IMR-90 (cell line): ENCODE measurements around the gene ECT2. TPM values are rescaled to one million over a fixed set of nuclear protein-coding genes. Genes with fewer than 3 reads are reported as not detected.
A peak's percentile ranks its signal among the peaks of the same experiment; 100 is the strongest.
"Not testable (repeated sequence)": the region's sequence is repeated elsewhere in the genome, so short reads cannot be mapped to it uniquely, and the experiment has no call there.

Experiments used
- ATAC-seq: fragments of 200-7000 bp; cut with Tn5 transposase; 2 replicates; pipeline ENCODE4 v1.9.1; 2020; ENCODE audit warnings: low read depth, mild to moderate bottlenecking, moderate library complexity
- BruUV-seq: library from RNA; stranded (reverse); fragments of 400-500 nt; replicated peaks from 2 replicates; lab custom pipeline; 2021; lab: Mats Ljungman, UMichigan
- CTCF ChIA-PET: fragments of 300-600 bp; formaldehyde crosslinking; extraction: SDS; loops from one replicate; lab custom pipeline; 2021; ENCODE audit warnings: antibody characterized with exemption; lab: Yijun Ruan, JAX
- POLR2A ChIA-PET: fragments of 300-600 bp; sonication (Branson Sonifier 250); formaldehyde crosslinking; loops from one replicate; lab custom pipeline; 2022; ENCODE audit warnings: antibody characterized with exemption; ENCODE audit not compliant: unreplicated experiment; lab: Charles Lee
- DNase-seq: peaks from one replicate; pipeline ENCODE4 v3.0.0; 2013
- H2AFZ ChIP-seq: replicated peaks from 2 replicates; pipeline ENCODE3; 2013; ENCODE audit warnings: low read length, mild to moderate bottlenecking; ENCODE audit not compliant: poor library complexity
- H2AK5ac ChIP-seq: 2 replicates; pipeline ENCODE4 v1.6.1; 2013; ENCODE audit warnings: low read depth, low read length, inconsistent platforms
- H2AK9ac ChIP-seq: replicated peaks from 2 replicates; pipeline ENCODE3; 2013; ENCODE audit warnings: mild to moderate bottlenecking, low read depth, low read length, moderate library complexity; ENCODE audit not compliant: poor library complexity
- H2BK120ac ChIP-seq: 2 replicates; pipeline ENCODE4 v1.6.1; 2013; ENCODE audit warnings: low read depth, low read length, inconsistent platforms
- H2BK15ac ChIP-seq: 3 replicates; pipeline ENCODE4 v1.6.1; 2013; ENCODE audit warnings: low read depth, low read length, inconsistent platforms
- H2BK20ac ChIP-seq: 2 replicates; pipeline ENCODE4 v1.6.1; 2013; ENCODE audit warnings: low read depth, mild to moderate bottlenecking, inconsistent platforms, low read length, moderate library complexity
- H2BK5ac ChIP-seq: 2 replicates; pipeline ENCODE4 v1.6.1; 2013; ENCODE audit warnings: mild to moderate bottlenecking, low read depth, low read length, inconsistent platforms; ENCODE audit not compliant: poor library complexity, severe bottlenecking
- H3K14ac ChIP-seq: replicated peaks from 2 replicates; pipeline ENCODE4 v1.6.1; 2013; ENCODE audit warnings: low read depth, low read length, inconsistent platforms
- H3K18ac ChIP-seq: 2 replicates; pipeline ENCODE4 v1.6.1; 2013; ENCODE audit warnings: low read depth, low read length, control low read depth
- H3K23ac ChIP-seq: 2 replicates; pipeline ENCODE4 v1.6.1; 2013; ENCODE audit warnings: low read depth, low read length, inconsistent platforms
- H3K27ac ChIP-seq: 2 replicates; pipeline ENCODE4 v1.5.1; 2013; ENCODE audit warnings: mild to moderate bottlenecking, control low read depth, low read length; ENCODE audit not compliant: insufficient read depth
- H3K27me3 ChIP-seq: 2 replicates; pipeline ENCODE4 v1.6.1; 2013; ENCODE audit warnings: low read length; ENCODE audit not compliant: control insufficient read depth, insufficient read depth
- H3K36me3 ChIP-seq: 2 replicates; pipeline ENCODE4 v1.6.1; 2013; ENCODE audit warnings: low read length, mixed read lengths; ENCODE audit not compliant: control insufficient read depth, insufficient read depth
- H3K4ac ChIP-seq: 2 replicates; pipeline ENCODE4 v1.6.1; 2013; ENCODE audit warnings: low read depth, low read length, inconsistent platforms
- H3K4me1 ChIP-seq: 2 replicates; pipeline ENCODE4 v1.6.1; 2013; ENCODE audit warnings: low read length, mixed read lengths; ENCODE audit not compliant: control insufficient read depth, insufficient read depth
- H3K4me2 ChIP-seq: 2 replicates; pipeline ENCODE4 v1.6.1; 2013; ENCODE audit warnings: low read depth, mild to moderate bottlenecking, control low read depth, low read length, moderate library complexity
- H3K4me3 ChIP-seq: 2 replicates; pipeline ENCODE4 v1.5.1; 2013; ENCODE audit warnings: low read depth, mild to moderate bottlenecking, control low read depth, low read length, moderate library complexity; ENCODE audit not compliant: insufficient read depth
- H3K56ac ChIP-seq: 2 replicates; pipeline ENCODE4 v1.6.1; 2013; ENCODE audit warnings: low read length, inconsistent platforms; ENCODE audit not compliant: insufficient read depth; ENCODE audit errors: extremely low read depth
- H3K79me1 ChIP-seq, 2 experiments: 2 replicates each; pipeline ENCODE4 v1.6.1; 2013; ENCODE audit warnings: low read length in 2 of 2, inconsistent platforms in 1 of 2, low read depth in 1 of 2
- H3K9ac ChIP-seq: 2 replicates; pipeline ENCODE4 v1.6.1; 2013; ENCODE audit warnings: low read depth, low read length, control low read depth
- H3K9me1 ChIP-seq: 2 replicates; pipeline ENCODE4 v1.6.1; 2013; ENCODE audit warnings: low read length, inconsistent platforms; ENCODE audit not compliant: insufficient read depth
- H3K9me3 ChIP-seq: 2 replicates; pipeline ENCODE4 v1.6.1; 2013; ENCODE audit warnings: low read length; ENCODE audit not compliant: control insufficient read depth, insufficient read depth
- H4K20me1 ChIP-seq: 2 replicates; pipeline ENCODE4 v1.6.1; 2013; ENCODE audit warnings: low read length, inconsistent platforms; ENCODE audit not compliant: insufficient read depth
- H4K5ac ChIP-seq: 2 replicates; pipeline ENCODE4 v1.6.1; 2013; ENCODE audit warnings: mild to moderate bottlenecking, low read depth, low read length, control low read depth
- H4K8ac ChIP-seq, 2 experiments: 2 replicates each; pipeline ENCODE4 v1.6.1; 2013; ENCODE audit warnings: low read depth in 2 of 2, low read length in 2 of 2, control low read depth in 1 of 2, inconsistent platforms in 1 of 2
- H4K91ac ChIP-seq: 2 replicates; pipeline ENCODE4 v1.6.1; 2013; ENCODE audit warnings: low read depth, low read length, inconsistent platforms; ENCODE audit not compliant: insufficient read depth
- WGBS, 2 experiments: methylation state at CpG; one replicate each; pipeline versions ENCODE4 v1.1.5 to v1.1.7; 2013; ENCODE audit warnings: missing lambda C conversion rate in 2 of 2; ENCODE audit not compliant: insufficient read length in 1 of 2; ENCODE audit errors: extremely low coverage in 2 of 2; 5-methylcytosine and 5-hydroxymethylcytosine counted together
- dilution Hi-C: fragments of 300-500 bp; cut with HindIII; formaldehyde crosslinking; loops from one replicate; pipeline ENCODE4 v1.14.3; 2018; ENCODE audit warnings: low sequenced_read_pairs; ENCODE audit not compliant: unreplicated experiment
- in situ Hi-C: fragments of 300-500 bp; cut with MboI; formaldehyde crosslinking; loops from 3 replicates; pipeline ENCODE4 v1.14.3; 2019; ENCODE audit warnings: low sequenced_read_pairs, inconsistent platforms, mixed read lengths
- intact Hi-C: fragments of 100-400 bp; cut with micrococcal nuclease; formaldehyde crosslinking; loops from 2 replicates; pipeline ENCODE4 v1.10.0; 2022
- polyA plus RNA-seq, 3 experiments: library from polyadenylated mRNA; depleted of rRNA; stranded (reverse); fragments of >200 nt; gene quantifications; 2 replicates each; pipeline ENCODE4 v1.2.3, GENCODE V29; 2012; ENCODE audit warnings: low replicate concordance in 1 of 3
- total RNA-seq: library from RNA; depleted of rRNA; stranded (reverse); fragments of >200 nt; gene quantifications from 2 replicates; pipeline ENCODE4 v1.2.3, GENCODE V29; 2012

ECT2 gene
- total and polyA plus RNA-seq, 2 of the 4 experiments (the other 2 are of a cell fraction), result 18.1 to 37.8 TPM

DNA sequence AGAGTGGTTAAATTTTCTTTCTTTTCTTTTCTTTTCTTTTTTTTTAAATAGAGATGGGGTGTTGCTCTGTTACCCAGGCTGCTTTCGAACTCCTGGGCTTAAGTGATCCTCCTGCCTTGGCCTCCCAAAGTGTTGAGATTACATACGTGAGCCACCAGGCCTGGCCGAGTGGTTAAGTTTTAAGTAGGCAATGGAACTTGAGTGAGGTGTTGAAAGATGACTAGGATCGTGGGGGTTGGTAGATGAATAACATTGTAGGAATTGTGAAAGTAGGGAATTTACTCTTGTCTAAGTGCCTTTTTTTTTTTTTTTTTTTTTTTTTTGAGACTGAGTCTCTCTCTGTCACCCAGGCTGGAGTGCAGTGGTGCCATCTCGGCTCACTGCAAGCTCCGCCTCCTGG, 9.9 kb downstream of the ECT2 start:
- DNase-seq, result peak; percentile 66
- 100% methylated on average over 1 of the region's 6 CpGs; no CpG with 5 or more reads in 1 of the 2 experiments for WGBS, 2 experiments
- H2AK9ac ChIP-seq, intact Hi-C loops, H2BK20ac ChIP-seq, H2BK15ac ChIP-seq, in situ Hi-C loops, H2AFZ ChIP-seq, dilution Hi-C loops, H3K4me1 ChIP-seq, POLR2A ChIA-PET, ATAC-seq, H3K27me3 ChIP-seq, H4K8ac ChIP-seq, H3K9me1 ChIP-seq, H4K91ac ChIP-seq, CTCF ChIA-PET, H3K18ac ChIP-seq, H3K9me3 ChIP-seq, H4K20me1 ChIP-seq, H3K27ac ChIP-seq, BruUV-seq, H3K56ac ChIP-seq, H3K23ac ChIP-seq, H3K9ac ChIP-seq, H3K4me2 ChIP-seq, H4K5ac ChIP-seq, H3K4ac ChIP-seq, H3K4me3 ChIP-seq: not testable (repeated sequence)
- H2BK5ac ChIP-seq, result peak overlapping the region; percentile 50
- 0 out of 2 replicates have a peak overlapping the region, but pooled peaks have one; percentile 39 for H2AK5ac ChIP-seq
- peaks cover 12% of the 10 kb centered on the region for H3K36me3 ChIP-seq
- 0 out of 2 replicates have a peak overlapping the region, but pooled peaks have one; percentile 8 for H3K14ac ChIP-seq
- peaks cover 7 to 23% of the 10 kb centered on the region in 2 experiments for H3K79me1 ChIP-seq
- peak overlapping the region; percentile 40; the same call in 1 of the 2 replicates for H2BK120ac ChIP-seq
